Measurements from ENCODE around the gene COL20A1. TPM values are rescaled to one million over a fixed set of nuclear protein-coding genes. Genes with fewer than 3 reads are reported as not detected.

COL20A1 gene
- total RNA-seq, 4 donors from 2014 or later: 0.32 TPM; not detected in 3

GRCh38 chr20:63276956-63277355, 16.0 kb upstream of the COL20A1 start:
- H3K4me1 ChIP-seq: peaks cover 16 to 35% (median 26%) of the 10 kb centered on the region in 4 donors
- no peak overlapping the region for H3K4me3 ChIP-seq
- 100% methylated on average over 3 of the region's 20 CpGs for WGBS
- H3K27ac ChIP-seq (replicated peaks in 1 of 4): no peak overlapping the region
- intact Hi-C loops (cut with DNase I): no loop called here
- TF ChIP-seq EP300 (IDR thresholded peaks at IDR 0.05): no peak
- no peak for TF ChIP-seq POLR2A (IDR thresholded peaks at IDR 0.05; ENCODE audit: low read depth)
- no peak for TF ChIP-seq POLR2AphosphoS5 (IDR thresholded peaks at IDR 0.05)
- no peak for TF ChIP-seq CTCF (IDR thresholded peaks at IDR 0.05)
- no peak for DNase-seq (ENCODE audit: extremely low spot score)
- H3K27me3 ChIP-seq: no peaks in the 10 kb centered on the region
- no peaks in the 10 kb centered on the region for H3K9me3 ChIP-seq
- peaks cover 50 to 68% (median 64%) of the 10 kb centered on the region in 4 donors for H3K36me3 ChIP-seq

GRCh38 chr20:63277466-63278272, 15.3 kb upstream of the COL20A1 start:
- Histone ChIP-seq H3K27me3 (no peaks in the 10 kb centered on the region), H3K36me3 (peaks cover 54 to 75% (median 72%) of the 10 kb centered on the region in 4 donors), H3K4me3 (no peak overlapping the region), H3K27ac (replicated peaks in 1 of 4) (no peak overlapping the region), H3K4me1 (peaks cover 14 to 30% (median 23%) of the 10 kb centered on the region in 4 donors), H3K9me3 (no peaks in the 10 kb centered on the region)
- TF ChIP-seq POLR2A (IDR thresholded peaks at IDR 0.05; ENCODE audit: low read depth) (no peak), CTCF (IDR thresholded peaks at IDR 0.05) (no peak), EP300 (IDR thresholded peaks at IDR 0.05) (no peak), POLR2AphosphoS5 (IDR thresholded peaks at IDR 0.05) (no peak)
- intact Hi-C loops (cut with DNase I): no loop called here
- WGBS: 96% methylated on average over 25 of the region's 30 CpGs
- no peak for DNase-seq (ENCODE audit: extremely low spot score)

GRCh38 chr20:63278661-63279060, 14.3 kb upstream of the COL20A1 start:
- no peak overlapping the region for H3K4me3 ChIP-seq
- H3K27me3 ChIP-seq: no peaks in the 10 kb centered on the region
- whole genome bisulfite sequencing: 80% methylated on average over 17 of the region's 17 CpGs
- TF ChIP-seq CTCF (IDR thresholded peaks at IDR 0.05) (no peak), POLR2A (IDR thresholded peaks at IDR 0.05; ENCODE audit: low read depth) (no peak), POLR2AphosphoS5 (IDR thresholded peaks at IDR 0.05) (no peak), EP300 (IDR thresholded peaks at IDR 0.05) (no peak)
- H3K27ac ChIP-seq (replicated peaks in 1 of 4): no peak overlapping the region
- peaks cover 60 to 85% (median 82%) of the 10 kb centered on the region in 4 donors for H3K36me3 ChIP-seq
- no peak for DNase-seq (ENCODE audit: extremely low spot score)
- no peaks in the 10 kb centered on the region for H3K9me3 ChIP-seq
- intact Hi-C loops (cut with DNase I): no loop called here
- H3K4me1 ChIP-seq: peaks cover 9 to 23% (median 16%) of the 10 kb centered on the region in 4 donors

- 92% methylated on average over 15 of the region's 15 CpGs for WGBS
These were observed 13.1 kb upstream of the COL20A1 start for GRCh38 chr20:63279931-63280330.

More at GRCh38 chr20:63279931-63280330, 13.1 kb upstream of the COL20A1 start:
- TF ChIP-seq POLR2A (IDR thresholded peaks at IDR 0.05; ENCODE audit: low read depth): no peak
- TF ChIP-seq POLR2AphosphoS5 (IDR thresholded peaks at IDR 0.05): no peak
- TF ChIP-seq CTCF (IDR thresholded peaks at IDR 0.05): no peak
- H3K4me3 ChIP-seq: no peak overlapping the region
- DNase-seq (ENCODE audit: extremely low spot score): no peak
- H3K9me3 ChIP-seq: no peaks in the 10 kb centered on the region
- no peaks in the 10 kb centered on the region for H3K27me3 ChIP-seq
- H3K36me3 ChIP-seq: peaks cover 60 to 97% (median 90%) of the 10 kb centered on the region in 4 donors
- intact Hi-C loops (cut with DNase I): no loop called here
- H3K4me1 ChIP-seq: peaks cover 0 to 10% (median 4%) of the 10 kb centered on the region in 4 donors
- H3K27ac ChIP-seq (replicated peaks in 1 of 4): no peak overlapping the region

Measured in esophagus muscularis mucosa (tissue), 4 donors.